Esophagus (tissue), 2 donors: ENCODE results near the gene MCOLN2. TPM values are rescaled to one million over a fixed set of nuclear protein-coding genes. Genes with fewer than 3 reads are reported as not detected.

Experiments
- H3K27ac ChIP-seq, 2 donors: one replicate each; pipeline ENCODE4 v1.5.1; 2013; ENCODE audit warnings: low read depth in 2 of 2, mild to moderate bottlenecking in 2 of 2, inconsistent platforms in 1 of 2, low read length in 1 of 2, moderate library complexity in 1 of 2
- H3K27me3 ChIP-seq, 2 donors: one replicate each; pipeline ENCODE4 v1.6.1; 2013; ENCODE audit warnings: low read length in 2 of 2, control low read depth in 1 of 2, mild to moderate bottlenecking in 1 of 2; ENCODE audit not compliant: insufficient read depth in 2 of 2, control insufficient read depth in 1 of 2
- H3K36me3 ChIP-seq, 2 donors: one replicate each; pipeline ENCODE4 v1.6.1; 2013; ENCODE audit warnings: low read length in 1 of 2; ENCODE audit not compliant: control insufficient read depth in 2 of 2, insufficient read depth in 2 of 2
- H3K4me1 ChIP-seq, 2 donors: one replicate each; pipeline ENCODE4 v1.6.1; 2013; ENCODE audit warnings: low read length in 1 of 2; ENCODE audit not compliant: control insufficient read depth in 2 of 2, insufficient read depth in 2 of 2
- H3K4me3 ChIP-seq, 2 donors: one replicate each; pipeline ENCODE4 v1.5.1; 2013; ENCODE audit warnings: low read length in 2 of 2, mild to moderate bottlenecking in 2 of 2, low read depth in 1 of 2, moderate library complexity in 1 of 2
- H3K9me3 ChIP-seq, 2 donors: one replicate each; pipeline ENCODE4 v1.6.1; 2013; ENCODE audit warnings: mild to moderate bottlenecking in 2 of 2, low read depth in 1 of 2, low read length in 1 of 2, moderate library complexity in 1 of 2; ENCODE audit not compliant: control insufficient read depth in 2 of 2, insufficient read depth in 1 of 2
- WGBS, 2 donors: extraction: QIAGEN DNeasy Blood & Tissue Kit; methylation state at CpG; one replicate each; pipeline ENCODE4 v1.1.7; 2013; 5-methylcytosine and 5-hydroxymethylcytosine counted together
- polyA plus RNA-seq, 2 donors: library from polyadenylated mRNA; stranded (reverse); fragments of 200-250 nt; gene quantifications; one replicate each; pipeline ENCODE4 v1.2.3, GENCODE V29; 2013
- donor health status: healthy with polysubstance abuse.
- donor health status: Bipolar disorder and iron deficiency.

MCOLN2 gene
- 1 to 10 TPM in 1 of 2 donors, under 1 TPM in 1; 0.79 to 1.4 TPM for polyA plus RNA-seq

- peaks cover 0 to 5% of the 10 kb centered on the region in 2 donors for H3K27me3 ChIP-seq
- H3K27ac ChIP-seq, result no peak within 1 kb of the TSS
- peaks cover 4 to 14% of the 10 kb centered on the region in 2 donors for H3K4me1 ChIP-seq
- WGBS, 2 donors, result 1% methylated on average over 64 to 87 of the region's 87 CpGs
- H3K36me3 ChIP-seq, result no peaks in the 10 kb centered on the region
- peak within 1 kb of the TSS; percentile 52 to 57 for H3K4me3 ChIP-seq
- no peaks in the 10 kb centered on the region for H3K9me3 ChIP-seq
Observed at GRCh38 chr1:84996846-84997666, at the start of gene MCOLN2. TSS of gene MCOLN2 (minus strand) at chr1:84997113. CDS start at chr1:84996872, 241 bp downstream.

DNA sequence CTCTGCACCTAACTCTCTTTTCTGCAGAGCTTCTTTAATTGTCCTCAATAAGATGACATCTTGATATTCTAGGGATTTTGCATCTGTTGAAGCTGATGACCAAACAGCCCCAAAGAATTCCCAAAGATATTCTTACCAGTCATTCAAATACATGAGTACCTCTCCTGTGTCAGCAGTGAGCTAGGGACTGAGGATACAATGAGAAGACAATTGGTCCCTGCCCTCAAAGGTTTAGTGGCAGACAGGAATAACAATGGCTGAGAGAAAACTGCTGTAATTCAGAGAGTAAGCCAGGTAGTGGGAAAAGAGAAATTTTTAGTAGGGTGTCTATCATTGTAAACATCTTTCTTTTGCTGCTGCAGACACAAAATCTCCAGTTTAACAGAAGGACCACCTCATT is 45.5 kb upstream of the MCOLN2 start:
- Histone ChIP-seq H3K27ac (no peak overlapping the region), H3K27me3 (peaks cover 0 to 2% of the 10 kb centered on the region in 2 donors), H3K4me1 (no peaks in the 10 kb centered on the region), H3K4me3 (no peak overlapping the region), H3K9me3 (no peaks in the 10 kb centered on the region), H3K36me3 (no peaks in the 10 kb centered on the region)

- H3K4me1 ChIP-seq, result no peaks in the 10 kb centered on the region
- 92 to 97% methylated on average over 3 to 5 of the region's 5 CpGs for WGBS, 2 donors
- no peaks in the 10 kb centered on the region for H3K36me3 ChIP-seq
- H3K9me3 ChIP-seq, result no peaks in the 10 kb centered on the region
- no peak overlapping the region for H3K4me3 ChIP-seq
- peaks cover 0 to 2% of the 10 kb centered on the region in 2 donors for H3K27me3 ChIP-seq
- H3K27ac ChIP-seq, result no peak overlapping the region
Observed at GRCh38 chr1:85041793-85042192, 44.9 kb upstream of the MCOLN2 start.

DNA sequence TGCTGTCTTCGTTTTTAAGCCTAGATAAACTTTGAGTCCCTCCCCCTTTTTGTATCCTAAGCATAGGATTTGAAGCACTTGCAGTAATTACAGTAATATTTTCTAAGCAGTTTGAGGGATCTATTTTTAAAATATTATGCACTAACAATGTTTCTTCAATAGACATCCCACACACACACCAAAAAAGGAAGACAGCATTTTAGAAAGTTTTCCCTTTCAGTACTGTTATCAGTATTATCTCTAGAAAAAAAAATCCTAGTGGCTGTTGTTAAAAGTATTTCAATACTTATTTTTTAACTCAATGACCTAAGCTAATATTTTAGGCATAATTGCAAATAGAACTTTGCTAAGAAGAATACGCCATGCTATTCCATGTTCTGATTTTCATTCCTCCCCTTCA is 36.3 kb upstream of the MCOLN2 start:
- H3K9me3 ChIP-seq, result no peaks in the 10 kb centered on the region
- no peak overlapping the region for H3K27ac ChIP-seq
- H3K36me3 ChIP-seq, result no peaks in the 10 kb centered on the region
- no peak overlapping the region for H3K4me3 ChIP-seq
- 66 to 73% methylated on average over 2 of the region's 2 CpGs for WGBS, 2 donors
- no peaks in the 10 kb centered on the region for H3K27me3 ChIP-seq
- no peaks in the 10 kb centered on the region for H3K4me1 ChIP-seq

DNA sequence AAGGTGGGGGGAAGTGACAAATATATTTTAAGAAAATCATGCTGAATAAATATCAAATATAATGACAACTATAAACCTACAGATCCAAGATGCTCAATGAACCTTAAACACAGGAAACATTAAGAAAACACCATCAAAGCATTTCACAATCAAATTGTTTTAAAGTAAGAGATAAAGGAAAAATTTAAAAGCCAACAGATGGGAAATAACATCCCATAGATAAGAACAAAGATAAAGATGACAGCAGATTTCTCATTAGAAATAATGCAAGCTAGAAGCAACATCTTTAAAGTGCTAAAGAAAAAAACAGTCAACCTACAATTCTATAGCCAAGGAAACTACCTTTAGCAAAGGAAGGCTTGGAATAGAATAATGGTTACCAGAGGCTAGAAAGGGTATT is 33.6 kb upstream of the MCOLN2 start:
- Histone ChIP-seq H3K4me1 (no peaks in the 10 kb centered on the region), H3K36me3 (no peaks in the 10 kb centered on the region), H3K9me3 (no peaks in the 10 kb centered on the region)

DNA sequence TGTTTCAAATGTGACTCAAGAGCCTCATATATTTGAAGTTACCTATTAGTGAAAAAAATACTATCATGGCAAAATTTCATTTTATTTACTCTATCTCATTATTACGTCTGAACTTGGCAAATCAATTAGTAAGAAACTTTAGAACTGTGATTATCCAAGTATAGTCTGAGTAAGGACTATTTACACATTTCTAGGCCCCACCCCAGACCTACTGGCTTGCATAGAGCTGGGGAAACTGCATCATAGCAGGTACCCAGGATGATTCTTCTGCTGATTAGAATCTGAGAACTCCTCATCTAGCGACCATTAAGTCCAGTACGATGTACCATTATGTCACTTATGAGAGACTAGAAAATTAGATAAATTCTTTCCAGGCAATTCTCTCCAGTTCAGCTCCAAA is 31.2 kb upstream of the MCOLN2 start:
- no peak overlapping the region for H3K27ac ChIP-seq
- no peaks in the 10 kb centered on the region for H3K4me1 ChIP-seq
- H3K4me3 ChIP-seq, result no peak overlapping the region
- no peaks in the 10 kb centered on the region for H3K36me3 ChIP-seq
- no peaks in the 10 kb centered on the region for H3K27me3 ChIP-seq
- no peaks in the 10 kb centered on the region for H3K9me3 ChIP-seq
- WGBS, 2 donors, result 80 to 83% methylated on average over 3 of the region's 3 CpGs

More for the DNA sequence above, 33.6 kb upstream of the MCOLN2 start:
- Histone ChIP-seq H3K27me3 (no peaks in the 10 kb centered on the region), H3K27ac (no peak overlapping the region), H3K4me3 (no peak overlapping the region)

- H3K4me1 ChIP-seq, result no peaks in the 10 kb centered on the region
- H3K4me3 ChIP-seq, result no peak overlapping the region
- no peaks in the 10 kb centered on the region for H3K9me3 ChIP-seq
- no peaks in the 10 kb centered on the region for H3K36me3 ChIP-seq
- H3K27ac ChIP-seq, result no peak overlapping the region
- H3K27me3 ChIP-seq, result no peaks in the 10 kb centered on the region
- 80 to 81% methylated on average over 5 of the region's 5 CpGs for WGBS, 2 donors
Observed at GRCh38 chr1:85027242-85027983, 30.5 kb upstream of the MCOLN2 start.

DNA sequence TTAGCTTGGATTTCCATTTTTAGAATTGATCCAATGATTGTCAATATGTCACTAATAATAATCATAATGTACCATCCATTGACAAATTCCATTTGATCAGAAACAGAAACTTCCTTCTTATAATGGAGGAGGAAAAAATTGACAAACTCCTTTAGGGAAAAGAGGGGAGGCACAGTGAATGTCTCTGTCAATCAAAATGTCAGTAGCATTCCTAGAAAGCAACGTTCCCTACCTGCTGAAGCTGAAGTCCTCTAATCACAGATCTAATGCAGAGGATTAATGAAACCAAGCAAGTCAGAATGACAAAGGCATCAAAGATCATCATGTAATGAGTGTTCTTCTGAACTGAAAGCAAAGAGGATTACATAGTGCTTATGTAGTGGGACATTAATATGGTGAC is 29.0 kb upstream of the MCOLN2 start:
- no peaks in the 10 kb centered on the region for H3K36me3 ChIP-seq

DNA sequence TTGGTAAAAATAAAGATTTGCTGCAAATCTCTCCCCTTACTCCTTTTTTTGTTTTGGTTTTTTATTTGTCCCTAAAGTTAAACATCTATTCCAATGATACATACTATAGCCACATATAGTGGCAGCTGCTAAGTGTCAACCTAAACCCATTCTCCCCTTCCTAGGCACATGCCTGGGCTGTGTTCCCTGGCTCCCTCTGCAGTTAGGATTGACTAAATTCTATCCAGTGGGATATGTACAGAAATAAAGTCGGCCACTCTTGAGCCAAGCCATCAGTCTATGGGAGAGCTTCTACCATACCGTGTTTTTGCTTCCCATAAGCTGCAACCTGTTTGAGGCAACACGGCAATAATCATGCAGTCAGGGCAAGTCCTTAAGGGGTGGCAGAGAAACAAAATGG is 27.8 kb upstream of the MCOLN2 start:
- 94 to 96% methylated on average over 3 of the region's 3 CpGs for WGBS, 2 donors
- Histone ChIP-seq H3K4me3 (no peak overlapping the region), H3K27me3 (no peaks in the 10 kb centered on the region)

More for the DNA sequence above, 29.0 kb upstream of the MCOLN2 start:
- Histone ChIP-seq H3K4me3 (no peak overlapping the region), H3K27me3 (no peaks in the 10 kb centered on the region), H3K27ac (no peak overlapping the region), H3K9me3 (no peaks in the 10 kb centered on the region), H3K4me1 (no peaks in the 10 kb centered on the region)
- WGBS, 2 donors, result 44 to 50% methylated on average over 1 of the region's 1 CpG

More for the DNA sequence above, 27.8 kb upstream of the MCOLN2 start:
- Histone ChIP-seq H3K36me3 (no peaks in the 10 kb centered on the region), H3K4me1 (no peaks in the 10 kb centered on the region), H3K27ac (no peak overlapping the region), H3K9me3 (no peaks in the 10 kb centered on the region)
